ES-I3 (cell line): ENCODE measurements around the gene MAP2K7.

ENCODE experiments used
- H3K36me3 ChIP-seq: 2 replicates; pipeline ENCODE4 v1.6.1; 2013; ENCODE audit warnings: mild to moderate bottlenecking, low read length, control low read depth, moderate library complexity; ENCODE audit not compliant: insufficient read depth
- H3K4me1 ChIP-seq: 2 replicates; pipeline ENCODE4 v1.6.1; 2013; ENCODE audit warnings: mild to moderate bottlenecking, control low read depth, low read length; ENCODE audit not compliant: insufficient read depth
- H3K9ac ChIP-seq: 2 replicates; pipeline ENCODE4 v1.6.1; 2013; ENCODE audit warnings: low read depth, mild to moderate bottlenecking, low read length, moderate library complexity
- H3K9me3 ChIP-seq: 2 replicates; pipeline ENCODE4 v1.6.1; 2013; ENCODE audit warnings: mild to moderate bottlenecking, low read length, moderate library complexity; ENCODE audit not compliant: control insufficient read depth, insufficient read depth

Gene MAP2K7

GRCh38 chr19:7921302-7921966, 17.8 kb downstream of the MAP2K7 start:
- peak overlapping the region; percentile 31; the same call in 1 of the 2 replicates for H3K9ac ChIP-seq
- no peaks in the 10 kb centered on the region for H3K36me3 ChIP-seq
- no peaks in the 10 kb centered on the region for H3K9me3 ChIP-seq
- H3K4me1 ChIP-seq = peaks cover 3% of the 10 kb centered on the region; the same call in 1 of the 2 replicates

GRCh38 chr19:7921967-7922835, 18.5 kb downstream of the MAP2K7 start:
- peaks cover 3% of the 10 kb centered on the region; the same call in 1 of the 2 replicates for H3K4me1 ChIP-seq
- no peaks in the 10 kb centered on the region for H3K36me3 ChIP-seq
- no peak overlapping the region for H3K9ac ChIP-seq

GRCh38 chr19:7922836-7923195, 19.1 kb downstream of the MAP2K7 start:
- Histone ChIP-seq H3K36me3 (no peaks in the 10 kb centered on the region), H3K9me3 (no peaks in the 10 kb centered on the region), H3K9ac (no peak overlapping the region), H3K4me1 (peaks cover 3% of the 10 kb centered on the region; the same call in 1 of the 2 replicates)

More at GRCh38 chr19:7921967-7922835, 18.5 kb downstream of the MAP2K7 start:
- no peaks in the 10 kb centered on the region for H3K9me3 ChIP-seq

GRCh38 chr19:7923295-7924191, 19.9 kb downstream of the MAP2K7 start:
- Histone ChIP-seq H3K9ac (no peak overlapping the region), H3K36me3 (no peaks in the 10 kb centered on the region), H3K9me3 (no peaks in the 10 kb centered on the region), H3K4me1 (peaks cover 3% of the 10 kb centered on the region; the same call in 1 of the 2 replicates)

GRCh38 chr19:7924241-7924640, 20.6 kb downstream of the MAP2K7 start:
- Histone ChIP-seq H3K4me1 (peaks cover 3% of the 10 kb centered on the region; the same call in 1 of the 2 replicates), H3K9me3 (no peaks in the 10 kb centered on the region), H3K36me3 (no peaks in the 10 kb centered on the region), H3K9ac (no peak overlapping the region)

GRCh38 chr19:7924651-7925170, 21.0 kb downstream of the MAP2K7 start:
- Histone ChIP-seq H3K9ac (peak overlapping the region; percentile 48; the same call in 1 of the 2 replicates), H3K9me3 (no peaks in the 10 kb centered on the region), H3K36me3 (no peaks in the 10 kb centered on the region), H3K4me1 (peaks cover 3% of the 10 kb centered on the region; the same call in 1 of the 2 replicates)

- Histone ChIP-seq H3K4me1 (peaks cover 3% of the 10 kb centered on the region; the same call in 1 of the 2 replicates), H3K9ac (peak overlapping the region; percentile 48; the same call in 1 of the 2 replicates), H3K9me3 (no peaks in the 10 kb centered on the region), H3K36me3 (no peaks in the 10 kb centered on the region)
These were observed 21.6 kb downstream of the MAP2K7 start for GRCh38 chr19:7925171-7925851.

- H3K4me1 ChIP-seq = peaks cover 3% of the 10 kb centered on the region; the same call in 1 of the 2 replicates
- H3K36me3 ChIP-seq = no peaks in the 10 kb centered on the region
- peak within 1 kb of the TSS; percentile 54; the same call in 1 of the 2 replicates for H3K9ac ChIP-seq
- H3K9me3 ChIP-seq = no peaks in the 10 kb centered on the region
These were observed 22.5 kb downstream of the MAP2K7 start, which contains the start of gene CTXN1 for GRCh38 chr19:7926021-7926726. Gene CTXN1, minus strand, starts transcription at chr19:7926135. Its CDS starts 597 bp downstream, at chr19:7925538.

- no peaks in the 10 kb centered on the region for H3K36me3 ChIP-seq
- no peak overlapping the region; the same call in 1 of the 2 replicates for H3K9ac ChIP-seq
- no peaks in the 10 kb centered on the region for H3K9me3 ChIP-seq
- H3K4me1 ChIP-seq = no peaks in the 10 kb centered on the region; the same call in 1 of the 2 replicates
These were observed 23.3 kb downstream of the MAP2K7 start for GRCh38 chr19:7926727-7927604.

GRCh38 chr19:7927605-7928333, 24.1 kb downstream of the MAP2K7 start:
- H3K9me3 ChIP-seq = no peaks in the 10 kb centered on the region

GRCh38 chr19:7928334-7928706, 24.6 kb downstream of the MAP2K7 start:
- no peak overlapping the region for H3K9ac ChIP-seq
- H3K36me3 ChIP-seq = peaks cover 2% of the 10 kb centered on the region
- no peaks in the 10 kb centered on the region for H3K9me3 ChIP-seq
- H3K4me1 ChIP-seq = no peaks in the 10 kb centered on the region; the same call in 1 of the 2 replicates

More at GRCh38 chr19:7927605-7928333, 24.1 kb downstream of the MAP2K7 start:
- Histone ChIP-seq H3K9ac (no peak overlapping the region), H3K36me3 (no peaks in the 10 kb centered on the region; the same call in 1 of the 2 replicates), H3K4me1 (no peaks in the 10 kb centered on the region; the same call in 1 of the 2 replicates)
